Mesendoderm (in vitro differentiated cells): ENCODE results near the gene AQP3.

Source experiments
- DNase-seq: peaks from one replicate; pipeline ENCODE4 v3.0.0; 2013
- H2AK5ac ChIP-seq: 2 replicates; pipeline ENCODE4 v1.6.1; 2013; ENCODE audit warnings: low read length, inconsistent platforms
- H2BK120ac ChIP-seq: 2 replicates; pipeline ENCODE4 v1.6.1; 2013; ENCODE audit warnings: low read depth, mild to moderate bottlenecking, low read length, moderate library complexity, mixed read lengths
- H2BK15ac ChIP-seq: replicated peaks from 2 replicates; pipeline ENCODE4 v1.6.1; 2013; ENCODE audit warnings: low read depth, mild to moderate bottlenecking, moderate library complexity
- H2BK5ac ChIP-seq: 2 replicates; pipeline ENCODE4 v1.6.1; 2013; ENCODE audit warnings: low read length, inconsistent platforms
- H3K18ac ChIP-seq: 2 replicates; pipeline ENCODE4 v1.6.1; 2013; ENCODE audit warnings: mild to moderate bottlenecking, low read length, mixed read lengths
- H3K23ac ChIP-seq: one replicate; pipeline ENCODE4 v1.6.1; 2013; ENCODE audit warnings: low read length
- H3K27ac ChIP-seq: 2 replicates; pipeline ENCODE4 v1.5.1; 2013; ENCODE audit warnings: low read depth, mild to moderate bottlenecking, inconsistent platforms, low read length, moderate library complexity
- H3K27me3 ChIP-seq: 2 replicates; pipeline ENCODE4 v1.6.1; 2013; ENCODE audit warnings: low read length, control low read depth, mild to moderate bottlenecking, inconsistent platforms; ENCODE audit not compliant: insufficient read depth, poor library complexity
- H3K36me3 ChIP-seq: 2 replicates; pipeline ENCODE4 v1.6.1; 2013; ENCODE audit warnings: low read length, inconsistent platforms; ENCODE audit not compliant: control insufficient read depth, insufficient read depth
- H3K4ac ChIP-seq: one replicate; pipeline ENCODE4 v1.6.1; 2013; ENCODE audit warnings: low read depth, mild to moderate bottlenecking, low read length, moderate library complexity
- H3K4me1 ChIP-seq: 2 replicates; pipeline ENCODE4 v1.6.1; 2013; ENCODE audit warnings: low read depth, low read length, inconsistent platforms; ENCODE audit not compliant: control insufficient read depth
- H3K4me2 ChIP-seq: 2 replicates; pipeline ENCODE4 v1.6.1; 2013; ENCODE audit warnings: low read length
- H3K4me3 ChIP-seq: 2 replicates; pipeline ENCODE4 v1.5.1; 2013; ENCODE audit warnings: mild to moderate bottlenecking, low read length
- H3K56ac ChIP-seq: one replicate; pipeline ENCODE4 v1.6.1; 2013; ENCODE audit warnings: low read length
- H3K79me1 ChIP-seq: 2 replicates; pipeline ENCODE4 v1.6.1; 2013; ENCODE audit warnings: low read length, inconsistent platforms
- H3K79me2 ChIP-seq: 2 replicates; pipeline ENCODE4 v1.6.1; 2013; ENCODE audit warnings: mild to moderate bottlenecking, low read length; ENCODE audit not compliant: control insufficient read depth, insufficient read depth
- H3K9ac ChIP-seq: 2 replicates; pipeline ENCODE4 v1.6.1; 2013; ENCODE audit warnings: low read length, inconsistent platforms
- H4K5ac ChIP-seq: one replicate; pipeline ENCODE4 v1.6.1; 2013; ENCODE audit warnings: low read length
- H4K8ac ChIP-seq: one replicate; pipeline ENCODE4 v1.6.1; 2013; ENCODE audit warnings: low read depth, mild to moderate bottlenecking, control low read depth, low read length, moderate library complexity
- WGBS: extraction: QIAGEN DNeasy Blood & Tissue Kit; methylation state at CpG from one replicate; pipeline ENCODE4 v1.1.7; 2013; ENCODE audit warnings: low lambda C conversion rate, missing lambda C conversion rate; ENCODE audit not compliant: insufficient coverage; ENCODE audit errors: extremely low coverage; 5-methylcytosine and 5-hydroxymethylcytosine counted together

The AQP3 gene

DNA sequence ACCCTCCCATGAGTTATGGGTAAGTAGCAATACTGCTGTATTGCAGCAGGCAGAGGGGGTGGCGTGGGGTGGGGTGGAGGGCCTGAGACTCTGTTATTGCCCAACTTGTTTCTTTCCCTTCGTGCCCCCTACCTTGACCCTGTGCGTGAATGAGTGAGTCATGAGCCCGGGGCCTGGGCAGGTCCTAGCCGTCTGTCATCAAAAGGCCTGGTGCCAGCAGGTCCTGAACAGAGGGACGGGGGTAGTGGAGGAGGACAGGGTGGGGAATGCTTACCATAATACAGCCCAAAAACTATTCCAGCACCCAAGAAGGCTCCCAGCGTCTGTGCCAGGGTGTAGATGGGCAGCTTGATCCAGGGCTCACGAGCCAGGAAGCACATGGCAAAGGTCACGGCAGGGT, 4.3 kb downstream of the AQP3 start:
- no CpG with 5 or more reads among the region's 9 CpGs for WGBS
- no peak overlapping the region for H3K23ac ChIP-seq
- no peak overlapping the region for H2BK120ac ChIP-seq
- no peak overlapping the region for H3K9ac ChIP-seq
- H3K4ac ChIP-seq = no peak overlapping the region
- H2BK15ac ChIP-seq = no peak overlapping the region
- H4K5ac ChIP-seq = no peak overlapping the region
- H3K4me2 ChIP-seq = no peak overlapping the region
- peaks cover 15% of the 10 kb centered on the region for H3K4me1 ChIP-seq
- no peak overlapping the region for H2BK5ac ChIP-seq
- no peaks in the 10 kb centered on the region for H3K36me3 ChIP-seq
- DNase-seq = no peak
- H3K79me2 ChIP-seq = no peaks in the 10 kb centered on the region
- no peak overlapping the region for H3K27ac ChIP-seq
- no peaks in the 10 kb centered on the region for H3K27me3 ChIP-seq
- H3K18ac ChIP-seq = no peak overlapping the region
- H3K56ac ChIP-seq = no peak overlapping the region
- H3K4me3 ChIP-seq = no peak overlapping the region
- H4K8ac ChIP-seq = no peak overlapping the region
- no peak overlapping the region for H2AK5ac ChIP-seq
- no peaks in the 10 kb centered on the region for H3K79me1 ChIP-seq

DNA sequence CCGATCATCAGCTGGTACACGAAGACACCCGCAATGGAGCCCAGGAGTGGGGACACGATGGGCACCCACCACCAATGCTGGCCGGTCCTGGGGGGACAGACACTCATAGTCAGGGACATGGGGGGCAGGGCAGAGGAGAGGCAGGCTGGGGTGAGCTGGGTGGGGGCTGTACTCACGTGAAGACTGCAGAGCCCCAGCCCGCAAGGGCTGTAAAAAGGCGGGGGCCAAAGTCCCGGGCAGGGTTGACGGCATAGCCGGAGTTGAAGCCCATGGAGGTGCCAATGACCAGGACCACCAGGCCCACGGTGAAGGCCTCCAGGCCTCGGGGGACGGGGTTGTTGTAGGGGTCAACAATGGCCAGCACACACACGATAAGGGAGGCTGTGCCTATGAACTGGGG, 5.3 kb downstream of the AQP3 start:
- Histone ChIP-seq H4K8ac (no peak overlapping the region), H3K56ac (no peak overlapping the region), H3K4me1 (peaks cover 15% of the 10 kb centered on the region), H3K4me2 (no peak overlapping the region), H2BK15ac (no peak overlapping the region), H2BK5ac (no peak overlapping the region), H3K27ac (no peak overlapping the region), H3K36me3 (no peaks in the 10 kb centered on the region), H4K5ac (no peak overlapping the region), H3K79me2 (no peaks in the 10 kb centered on the region), H2BK120ac (no peak overlapping the region), H3K27me3 (no peaks in the 10 kb centered on the region), H3K79me1 (no peaks in the 10 kb centered on the region), H3K23ac (no peak overlapping the region), H2AK5ac (no peak overlapping the region), H3K4ac (no peak overlapping the region), H3K9ac (no peak overlapping the region), H3K18ac (no peak overlapping the region), H3K4me3 (no peak overlapping the region)
- no CpG with 5 or more reads among the region's 15 CpGs for WGBS
- DNase-seq = no peak

DNA sequence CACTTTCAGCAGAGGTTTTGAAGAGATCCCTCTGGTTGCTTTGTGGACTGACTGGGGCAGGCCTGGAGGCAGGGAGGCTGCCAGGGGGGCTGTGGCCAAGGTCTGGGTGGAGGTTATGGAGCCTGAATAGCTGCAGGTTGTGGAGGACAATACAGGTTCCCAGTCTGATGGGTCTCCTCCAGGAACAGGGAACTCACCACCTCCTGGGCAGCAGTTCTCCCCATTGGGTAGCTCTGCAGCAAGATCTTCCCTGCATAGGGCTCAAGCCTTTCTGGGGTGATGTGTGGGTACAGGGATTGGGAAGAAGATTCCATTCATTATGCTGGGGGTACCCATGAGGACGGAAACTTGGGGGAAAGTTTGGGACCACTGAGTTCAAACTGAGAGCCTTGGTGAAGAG, 6.8 kb downstream of the AQP3 start:
- no peak overlapping the region for H2BK15ac ChIP-seq
- H3K27me3 ChIP-seq = no peaks in the 10 kb centered on the region
- DNase-seq = no peak
- no peak overlapping the region for H3K18ac ChIP-seq
- no peak overlapping the region for H3K4me3 ChIP-seq
- H3K79me2 ChIP-seq = no peaks in the 10 kb centered on the region
- no peak overlapping the region for H4K5ac ChIP-seq
- H3K56ac ChIP-seq = no peak overlapping the region
- H2BK5ac ChIP-seq = no peak overlapping the region
- no peak overlapping the region for H3K23ac ChIP-seq
- no peak overlapping the region for H3K4me2 ChIP-seq
- no peak overlapping the region for H3K4ac ChIP-seq
- no peak overlapping the region for H3K9ac ChIP-seq
- H3K79me1 ChIP-seq = no peaks in the 10 kb centered on the region
- H3K36me3 ChIP-seq = no peaks in the 10 kb centered on the region
- no peak overlapping the region for H3K27ac ChIP-seq
- H4K8ac ChIP-seq = no peak overlapping the region
- H3K4me1 ChIP-seq = peaks cover 15% of the 10 kb centered on the region
- H2BK120ac ChIP-seq = no peak overlapping the region
- no CpG with 5 or more reads among the region's 1 CpG for WGBS
- no peak overlapping the region for H2AK5ac ChIP-seq

DNA sequence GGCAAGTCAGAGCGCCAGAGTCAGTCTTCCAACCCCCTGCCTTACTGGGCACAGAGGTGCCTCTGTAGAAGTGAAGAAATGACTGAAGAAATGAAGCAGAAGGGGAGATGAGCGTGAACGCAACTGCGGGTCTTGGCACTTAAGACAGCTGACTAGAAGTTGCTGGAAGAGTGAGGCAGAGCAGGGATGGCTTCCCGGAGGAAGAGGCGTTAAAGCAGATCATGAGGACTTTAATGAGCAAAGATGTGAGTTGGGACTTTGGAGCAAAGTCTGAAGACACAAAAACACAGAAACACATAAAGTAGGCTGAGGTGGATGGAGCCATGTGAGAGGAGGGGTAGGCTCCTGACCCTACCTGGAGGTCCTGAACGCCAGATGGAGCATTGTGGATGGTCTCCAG, 7.2 kb downstream of the AQP3 start:
- Histone ChIP-seq H2BK15ac (no peak overlapping the region), H3K36me3 (no peaks in the 10 kb centered on the region), H3K27ac (no peak overlapping the region), H3K79me2 (no peaks in the 10 kb centered on the region), H3K27me3 (no peaks in the 10 kb centered on the region), H3K4ac (no peak overlapping the region), H4K5ac (no peak overlapping the region), H2AK5ac (no peak overlapping the region), H2BK120ac (no peak overlapping the region), H3K56ac (no peak overlapping the region), H4K8ac (no peak overlapping the region), H2BK5ac (no peak overlapping the region), H3K23ac (no peak overlapping the region), H3K79me1 (no peaks in the 10 kb centered on the region), H3K18ac (no peak overlapping the region), H3K4me3 (no peak overlapping the region), H3K4me2 (no peak overlapping the region), H3K4me1 (peaks cover 15% of the 10 kb centered on the region), H3K9ac (no peak overlapping the region)
- WGBS = no CpG with 5 or more reads among the region's 7 CpGs
- DNase-seq = no peak

DNA sequence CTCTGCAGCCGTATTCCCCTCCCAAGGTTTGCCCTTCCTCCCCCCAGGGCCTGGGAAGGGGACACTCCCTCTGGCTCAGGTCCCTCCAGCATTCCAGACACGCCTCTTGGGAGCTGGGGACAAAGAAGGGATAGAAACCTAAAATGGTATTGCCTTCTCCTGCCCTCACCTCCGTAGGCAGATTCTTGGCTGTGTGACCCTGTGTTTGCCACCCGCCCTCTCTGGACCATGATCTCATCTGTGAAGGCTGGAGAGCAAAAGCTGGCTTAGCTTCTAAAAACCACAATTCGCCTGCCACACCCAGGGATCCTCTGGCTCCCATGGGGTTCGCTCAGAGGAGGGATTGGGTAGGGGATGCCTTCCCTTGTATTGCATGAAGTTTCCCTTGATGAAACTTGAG, 7.7 kb downstream of the AQP3 start:
- no peak overlapping the region for H2AK5ac ChIP-seq
- no peaks in the 10 kb centered on the region for H3K79me1 ChIP-seq
- no peak overlapping the region for H3K27ac ChIP-seq
- H4K5ac ChIP-seq = no peak overlapping the region
- DNase-seq = no peak
- H3K4me2 ChIP-seq = no peak overlapping the region
- H2BK120ac ChIP-seq = no peak overlapping the region
- no peaks in the 10 kb centered on the region for H3K36me3 ChIP-seq
- H3K9ac ChIP-seq = no peak overlapping the region
- H3K4ac ChIP-seq = no peak overlapping the region
- no peak overlapping the region for H4K8ac ChIP-seq
- no peak overlapping the region for H3K18ac ChIP-seq
- no peak overlapping the region for H3K4me3 ChIP-seq
- no peaks in the 10 kb centered on the region for H3K79me2 ChIP-seq
- H3K4me1 ChIP-seq = peaks cover 15% of the 10 kb centered on the region
- H3K56ac ChIP-seq = no peak overlapping the region
- H3K23ac ChIP-seq = no peak overlapping the region
- H2BK5ac ChIP-seq = no peak overlapping the region
- H2BK15ac ChIP-seq = no peak overlapping the region
- WGBS = no CpG with 5 or more reads among the region's 6 CpGs
- H3K27me3 ChIP-seq = no peaks in the 10 kb centered on the region

DNA sequence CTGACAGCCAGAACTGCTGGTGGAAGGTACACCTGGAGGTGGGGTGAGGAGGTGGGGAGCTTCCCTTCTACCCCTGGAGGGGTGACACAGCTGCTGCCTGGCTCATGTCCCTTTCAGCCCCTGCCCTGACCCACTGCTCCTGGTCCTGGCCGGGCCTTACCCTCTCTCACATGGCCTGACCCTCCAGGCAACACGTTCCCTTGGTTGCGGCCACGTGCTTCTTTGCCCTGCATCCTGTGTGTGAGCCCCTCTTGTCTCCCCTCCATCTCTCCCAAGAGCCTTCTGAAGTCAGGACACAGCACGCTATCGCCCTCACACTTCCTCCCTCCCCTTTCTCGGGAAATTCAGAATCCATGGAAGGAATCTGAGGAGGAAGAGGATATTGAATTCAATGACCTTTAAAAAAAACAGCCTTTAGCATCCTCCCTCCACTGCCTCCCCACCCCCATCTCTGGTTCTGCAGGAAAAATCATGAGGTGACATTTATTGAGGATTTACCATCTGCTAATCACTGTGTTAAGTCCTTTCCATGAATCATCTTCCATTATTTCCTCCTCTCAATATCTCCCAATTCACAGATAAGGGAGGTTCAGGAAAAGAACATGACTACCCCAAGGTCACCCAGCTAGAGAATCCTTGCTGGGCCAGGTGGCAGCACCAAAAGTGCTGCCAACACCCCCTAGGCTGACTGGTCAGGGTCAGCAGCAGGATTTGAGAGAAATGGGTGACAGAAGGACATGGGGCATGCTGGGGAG, 8.3 kb downstream of the AQP3 start:
- Histone ChIP-seq H3K36me3 (no peaks in the 10 kb centered on the region), H3K4me2 (no peak overlapping the region), H3K27me3 (no peaks in the 10 kb centered on the region), H2BK120ac (no peak overlapping the region), H3K79me2 (no peaks in the 10 kb centered on the region), H3K79me1 (no peaks in the 10 kb centered on the region), H3K4me1 (peaks cover 15% of the 10 kb centered on the region), H2BK15ac (no peak overlapping the region), H3K9ac (no peak overlapping the region), H2AK5ac (no peak overlapping the region), H3K4me3 (no peak overlapping the region), H3K18ac (no peak overlapping the region), H3K4ac (no peak overlapping the region), H4K5ac (no peak overlapping the region), H4K8ac (no peak overlapping the region), H2BK5ac (no peak overlapping the region), H3K23ac (no peak overlapping the region), H3K56ac (peak overlapping the region; percentile 65), H3K27ac (no peak overlapping the region)
- WGBS = no CpG with 5 or more reads among the region's 7 CpGs
- DNase-seq = no peak
